Measurements from ENCODE around the gene KRT1. TPM values are rescaled to one million over a fixed set of nuclear protein-coding genes. Genes with fewer than 3 reads are reported as not detected.

KRT1 gene
- polyA plus RNA-seq, 1 donor from 2014 or later = not detected

DNA sequence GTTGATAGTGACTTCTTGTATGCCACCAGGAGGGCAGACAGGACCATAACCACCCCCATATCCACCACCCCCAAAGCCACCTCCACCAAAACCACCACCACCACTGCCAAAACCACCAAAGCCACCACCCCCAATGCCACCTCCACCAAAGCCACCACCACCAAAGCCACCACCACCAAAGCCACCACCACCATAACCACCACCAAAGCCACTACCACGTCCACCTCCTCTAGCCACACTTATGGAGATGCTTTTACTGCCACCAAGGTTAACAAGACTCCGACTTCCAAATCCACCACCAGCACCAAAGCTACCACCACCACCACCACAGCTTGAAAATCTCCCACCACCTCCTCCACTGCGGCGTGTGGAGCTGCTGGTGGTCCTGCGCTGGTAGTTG is 332 bp downstream of the KRT1 start:
- Histone ChIP-seq H3K27me3 (ENCODE audit: insufficient read depth, low read depth, low read length) (no peaks in the 10 kb centered on the region), H3K79me2 (replicated peaks; ENCODE audit: insufficient read depth, low read length) (no peaks in the 10 kb centered on the region), H3K36me3 (ENCODE audit: insufficient read depth, low read length) (no peaks in the 10 kb centered on the region), H3K4me3 (ENCODE audit: low read length) (no peak overlapping the region), H3K9ac (ENCODE audit: low read length) (no peak overlapping the region), H3K9me2 (ENCODE audit: insufficient read depth, low read length) (no peaks in the 10 kb centered on the region), H3K27ac (ENCODE audit: low read length) (no peak overlapping the region), H4K20me1 (ENCODE audit: insufficient read depth) (no peaks in the 10 kb centered on the region), H3K4me2 (ENCODE audit: low read length) (no peak overlapping the region), H3K9me3 (ENCODE audit: low read length) (no peaks in the 10 kb centered on the region), H2AFZ (ENCODE audit: low read depth, low read length) (no peak overlapping the region), H3F3A (ENCODE audit: insufficient read depth, low read length, poor library complexity, severe bottlenecking) (no peaks in the 10 kb centered on the region)
- TF ChIP-seq, protein P1, sequence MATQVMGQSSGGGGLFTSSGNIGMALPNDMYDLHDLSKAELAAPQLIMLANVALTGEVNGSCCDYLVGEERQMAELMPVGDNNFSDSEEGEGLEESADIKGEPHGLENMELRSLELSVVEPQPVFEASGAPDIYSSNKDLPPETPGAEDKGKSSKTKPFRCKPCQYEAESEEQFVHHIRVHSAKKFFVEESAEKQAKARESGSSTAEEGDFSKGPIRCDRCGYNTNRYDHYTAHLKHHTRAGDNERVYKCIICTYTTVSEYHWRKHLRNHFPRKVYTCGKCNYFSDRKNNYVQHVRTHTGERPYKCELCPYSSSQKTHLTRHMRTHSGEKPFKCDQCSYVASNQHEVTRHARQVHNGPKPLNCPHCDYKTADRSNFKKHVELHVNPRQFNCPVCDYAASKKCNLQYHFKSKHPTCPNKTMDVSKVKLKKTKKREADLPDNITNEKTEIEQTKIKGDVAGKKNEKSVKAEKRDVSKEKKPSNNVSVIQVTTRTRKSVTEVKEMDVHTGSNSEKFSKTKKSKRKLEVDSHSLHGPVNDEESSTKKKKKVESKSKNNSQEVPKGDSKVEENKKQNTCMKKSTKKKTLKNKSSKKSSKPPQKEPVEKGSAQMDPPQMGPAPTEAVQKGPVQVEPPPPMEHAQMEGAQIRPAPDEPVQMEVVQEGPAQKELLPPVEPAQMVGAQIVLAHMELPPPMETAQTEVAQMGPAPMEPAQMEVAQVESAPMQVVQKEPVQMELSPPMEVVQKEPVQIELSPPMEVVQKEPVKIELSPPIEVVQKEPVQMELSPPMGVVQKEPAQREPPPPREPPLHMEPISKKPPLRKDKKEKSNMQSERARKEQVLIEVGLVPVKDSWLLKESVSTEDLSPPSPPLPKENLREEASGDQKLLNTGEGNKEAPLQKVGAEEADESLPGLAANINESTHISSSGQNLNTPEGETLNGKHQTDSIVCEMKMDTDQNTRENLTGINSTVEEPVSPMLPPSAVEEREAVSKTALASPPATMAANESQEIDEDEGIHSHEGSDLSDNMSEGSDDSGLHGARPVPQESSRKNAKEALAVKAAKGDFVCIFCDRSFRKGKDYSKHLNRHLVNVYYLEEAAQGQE (IDR thresholded peaks at IDR 0.05; ENCODE audit: borderline replicate concordance) = no peak
- TF ChIP-seq, protein P2, sequence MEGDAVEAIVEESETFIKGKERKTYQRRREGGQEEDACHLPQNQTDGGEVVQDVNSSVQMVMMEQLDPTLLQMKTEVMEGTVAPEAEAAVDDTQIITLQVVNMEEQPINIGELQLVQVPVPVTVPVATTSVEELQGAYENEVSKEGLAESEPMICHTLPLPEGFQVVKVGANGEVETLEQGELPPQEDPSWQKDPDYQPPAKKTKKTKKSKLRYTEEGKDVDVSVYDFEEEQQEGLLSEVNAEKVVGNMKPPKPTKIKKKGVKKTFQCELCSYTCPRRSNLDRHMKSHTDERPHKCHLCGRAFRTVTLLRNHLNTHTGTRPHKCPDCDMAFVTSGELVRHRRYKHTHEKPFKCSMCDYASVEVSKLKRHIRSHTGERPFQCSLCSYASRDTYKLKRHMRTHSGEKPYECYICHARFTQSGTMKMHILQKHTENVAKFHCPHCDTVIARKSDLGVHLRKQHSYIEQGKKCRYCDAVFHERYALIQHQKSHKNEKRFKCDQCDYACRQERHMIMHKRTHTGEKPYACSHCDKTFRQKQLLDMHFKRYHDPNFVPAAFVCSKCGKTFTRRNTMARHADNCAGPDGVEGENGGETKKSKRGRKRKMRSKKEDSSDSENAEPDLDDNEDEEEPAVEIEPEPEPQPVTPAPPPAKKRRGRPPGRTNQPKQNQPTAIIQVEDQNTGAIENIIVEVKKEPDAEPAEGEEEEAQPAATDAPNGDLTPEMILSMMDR (IDR thresholded peaks at IDR 0.05; ENCODE audit: poor library complexity, severe bottlenecking) = no peak
- TF ChIP-seq EZH2 (IDR thresholded peaks at IDR 0.05; ENCODE audit: borderline replicate concordance, insufficient read depth, low read length, poor library complexity, severe bottlenecking) (no peak), TAF1 (IDR thresholded peaks at IDR 0.05; ENCODE audit: low read depth) (no peak), SMC3 (conservative IDR thresholded peaks at IDR 0.05; ENCODE audit: poor library complexity) (no peak), POLR2AphosphoS5 (IDR thresholded peaks at IDR 0.05) (no peak), EP300 (conservative IDR thresholded peaks at IDR 0.05; ENCODE audit: poor library complexity, severe bottlenecking) (no peak), RAD21 (conservative IDR thresholded peaks at IDR 0.05) (no peak), MXI1 (conservative IDR thresholded peaks at IDR 0.05; ENCODE audit: poor library complexity, severe bottlenecking) (no peak)

DNA sequence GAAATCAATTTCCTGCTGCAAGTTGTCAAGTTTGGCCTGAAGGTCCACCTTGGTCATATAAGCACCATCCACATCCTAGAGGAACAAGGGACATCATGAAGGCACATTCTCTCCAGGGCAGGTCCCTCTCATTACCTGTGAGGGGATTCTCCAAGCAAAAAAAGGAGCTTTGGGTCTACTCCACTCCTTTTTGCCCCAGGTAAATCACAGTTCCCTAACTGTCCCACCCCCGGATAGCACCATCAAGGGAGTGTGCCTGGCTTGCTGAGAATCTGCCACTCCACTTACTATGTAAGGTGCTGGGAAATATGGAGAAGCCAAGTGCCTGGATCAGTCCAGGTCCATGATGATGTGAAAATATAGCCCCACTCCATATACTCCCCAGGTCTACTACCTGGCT is 2.5 kb downstream of the KRT1 start:
- H3K4me3 ChIP-seq (ENCODE audit: low read length) = no peak overlapping the region
- no peak overlapping the region for H3K9ac ChIP-seq (ENCODE audit: low read length)
- no peak overlapping the region for H3K27ac ChIP-seq (ENCODE audit: low read length)
- no peaks in the 10 kb centered on the region for H3F3A ChIP-seq (ENCODE audit: insufficient read depth, low read length, poor library complexity, severe bottlenecking)
- no peak overlapping the region for H2AFZ ChIP-seq (ENCODE audit: low read depth, low read length)
- no peaks in the 10 kb centered on the region for H3K27me3 ChIP-seq (ENCODE audit: insufficient read depth, low read depth, low read length)
- no peaks in the 10 kb centered on the region for H3K36me3 ChIP-seq (ENCODE audit: insufficient read depth, low read length)
- H3K9me2 ChIP-seq (ENCODE audit: insufficient read depth, low read length) = no peaks in the 10 kb centered on the region
- no peak for TF ChIP-seq MXI1 (conservative IDR thresholded peaks at IDR 0.05; ENCODE audit: poor library complexity, severe bottlenecking)
- TF ChIP-seq TAF1 (IDR thresholded peaks at IDR 0.05; ENCODE audit: low read depth) = no peak
- no peak for TF ChIP-seq SMC3 (conservative IDR thresholded peaks at IDR 0.05; ENCODE audit: poor library complexity)
- no peak for TF ChIP-seq EP300 (conservative IDR thresholded peaks at IDR 0.05; ENCODE audit: poor library complexity, severe bottlenecking)
- TF ChIP-seq, protein P2 (IDR thresholded peaks at IDR 0.05; ENCODE audit: poor library complexity, severe bottlenecking) = no peak
- TF ChIP-seq RAD21 (conservative IDR thresholded peaks at IDR 0.05) = no peak
- no peak for TF ChIP-seq POLR2AphosphoS5 (IDR thresholded peaks at IDR 0.05)
- TF ChIP-seq EZH2 (IDR thresholded peaks at IDR 0.05; ENCODE audit: borderline replicate concordance, insufficient read depth, low read length, poor library complexity, severe bottlenecking) = no peak
- TF ChIP-seq, protein P1 (IDR thresholded peaks at IDR 0.05; ENCODE audit: borderline replicate concordance) = no peak
- H3K4me2 ChIP-seq (ENCODE audit: low read length) = no peak overlapping the region
- H4K20me1 ChIP-seq (ENCODE audit: insufficient read depth) = no peaks in the 10 kb centered on the region
- H3K79me2 ChIP-seq (replicated peaks; ENCODE audit: insufficient read depth, low read length) = no peaks in the 10 kb centered on the region
- no peaks in the 10 kb centered on the region for H3K9me3 ChIP-seq (ENCODE audit: low read length)

Measured in neural cell (in vitro differentiated cells).